ENCODE measurements around the gene HIVEP1.

DNA sequence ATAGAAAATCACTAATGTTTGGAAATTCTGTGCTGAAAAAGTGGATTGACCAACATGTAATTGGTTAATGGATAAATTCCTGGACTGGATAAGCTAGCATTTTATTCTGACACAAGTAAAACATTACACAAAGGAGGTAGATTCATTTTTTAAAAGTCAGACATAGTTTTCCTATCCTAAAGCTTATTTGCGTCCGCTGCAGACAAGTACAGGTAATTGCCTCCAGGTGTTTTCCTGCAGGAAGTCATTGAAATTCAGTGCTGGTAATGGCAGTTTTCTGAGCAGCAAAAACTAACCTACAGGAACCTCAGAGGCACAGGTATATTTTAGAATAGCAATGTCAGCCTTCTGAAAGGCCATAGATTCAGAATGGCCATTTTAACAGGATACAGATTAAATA is 20.0 kb upstream of the HIVEP1 start:
- TF ChIP-seq, protein P1, sequence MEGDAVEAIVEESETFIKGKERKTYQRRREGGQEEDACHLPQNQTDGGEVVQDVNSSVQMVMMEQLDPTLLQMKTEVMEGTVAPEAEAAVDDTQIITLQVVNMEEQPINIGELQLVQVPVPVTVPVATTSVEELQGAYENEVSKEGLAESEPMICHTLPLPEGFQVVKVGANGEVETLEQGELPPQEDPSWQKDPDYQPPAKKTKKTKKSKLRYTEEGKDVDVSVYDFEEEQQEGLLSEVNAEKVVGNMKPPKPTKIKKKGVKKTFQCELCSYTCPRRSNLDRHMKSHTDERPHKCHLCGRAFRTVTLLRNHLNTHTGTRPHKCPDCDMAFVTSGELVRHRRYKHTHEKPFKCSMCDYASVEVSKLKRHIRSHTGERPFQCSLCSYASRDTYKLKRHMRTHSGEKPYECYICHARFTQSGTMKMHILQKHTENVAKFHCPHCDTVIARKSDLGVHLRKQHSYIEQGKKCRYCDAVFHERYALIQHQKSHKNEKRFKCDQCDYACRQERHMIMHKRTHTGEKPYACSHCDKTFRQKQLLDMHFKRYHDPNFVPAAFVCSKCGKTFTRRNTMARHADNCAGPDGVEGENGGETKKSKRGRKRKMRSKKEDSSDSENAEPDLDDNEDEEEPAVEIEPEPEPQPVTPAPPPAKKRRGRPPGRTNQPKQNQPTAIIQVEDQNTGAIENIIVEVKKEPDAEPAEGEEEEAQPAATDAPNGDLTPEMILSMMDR (conservative IDR thresholded peaks at IDR 0.05): no peak
- no peak for TF ChIP-seq ZFX (IDR thresholded peaks at IDR 0.05)
